Measurements from ENCODE around the gene PARVB. TPM values are rescaled to one million over a fixed set of nuclear protein-coding genes. Genes with fewer than 3 reads are reported as not detected.

The PARVB gene
- total RNA-seq, 1 experiment from 2014 or later: 85.3 TPM

GRCh38 chr22:44092636-44093220, 68.6 kb downstream of the PARVB start:
- no peak for DNase-seq
- Histone ChIP-seq H2AFZ (ENCODE audit: low read length) (no peak overlapping the region), H3K4me2 (ENCODE audit: low read length) (no peak overlapping the region), H3K9me3 (ENCODE audit: low read length) (no peaks in the 10 kb centered on the region), H3K36me3 (ENCODE audit: low read depth, low read length) (no peaks in the 10 kb centered on the region), H3K79me2 (ENCODE audit: low read length) (no peaks in the 10 kb centered on the region), H3K9me2 (replicated peaks; ENCODE audit: low read length) (no peaks in the 10 kb centered on the region), H4K20me1 (ENCODE audit: low read length) (no peaks in the 10 kb centered on the region), H3K27me3 (ENCODE audit: low read length) (no peaks in the 10 kb centered on the region), H3K4me1 (ENCODE audit: insufficient read depth, low read length) (no peaks in the 10 kb centered on the region), H3K27ac (ENCODE audit: low read length) (no peak overlapping the region), H3F3A (ENCODE audit: low read length, unreplicated experiment) (no peaks in the 10 kb centered on the region), H3K4me3 (ENCODE audit: low read length) (no peak overlapping the region), H3K9ac (ENCODE audit: low read length) (no peak overlapping the region)
- no peak for ATAC-seq
- no TSS peak for BruUV-seq (replicated peaks)
- intact Hi-C loops (cut with micrococcal nuclease): no loop called here
- TF ChIP-seq EZH2phosphoT487 (IDR thresholded peaks at IDR 0.05; ENCODE audit: borderline replicate concordance, low read length) (no peak), EZH2 (IDR thresholded peaks at IDR 0.05; ENCODE audit: low read length, unreplicated experiment) (no peak)
- TF ChIP-seq, protein P1, sequence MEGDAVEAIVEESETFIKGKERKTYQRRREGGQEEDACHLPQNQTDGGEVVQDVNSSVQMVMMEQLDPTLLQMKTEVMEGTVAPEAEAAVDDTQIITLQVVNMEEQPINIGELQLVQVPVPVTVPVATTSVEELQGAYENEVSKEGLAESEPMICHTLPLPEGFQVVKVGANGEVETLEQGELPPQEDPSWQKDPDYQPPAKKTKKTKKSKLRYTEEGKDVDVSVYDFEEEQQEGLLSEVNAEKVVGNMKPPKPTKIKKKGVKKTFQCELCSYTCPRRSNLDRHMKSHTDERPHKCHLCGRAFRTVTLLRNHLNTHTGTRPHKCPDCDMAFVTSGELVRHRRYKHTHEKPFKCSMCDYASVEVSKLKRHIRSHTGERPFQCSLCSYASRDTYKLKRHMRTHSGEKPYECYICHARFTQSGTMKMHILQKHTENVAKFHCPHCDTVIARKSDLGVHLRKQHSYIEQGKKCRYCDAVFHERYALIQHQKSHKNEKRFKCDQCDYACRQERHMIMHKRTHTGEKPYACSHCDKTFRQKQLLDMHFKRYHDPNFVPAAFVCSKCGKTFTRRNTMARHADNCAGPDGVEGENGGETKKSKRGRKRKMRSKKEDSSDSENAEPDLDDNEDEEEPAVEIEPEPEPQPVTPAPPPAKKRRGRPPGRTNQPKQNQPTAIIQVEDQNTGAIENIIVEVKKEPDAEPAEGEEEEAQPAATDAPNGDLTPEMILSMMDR (conservative IDR thresholded peaks at IDR 0.05; ENCODE audit: low read depth, low read length): no peak
- ChIA-PET POLR2A (ENCODE audit: unreplicated experiment) (no interaction called here), CTCF (no interaction called here)

DNA sequence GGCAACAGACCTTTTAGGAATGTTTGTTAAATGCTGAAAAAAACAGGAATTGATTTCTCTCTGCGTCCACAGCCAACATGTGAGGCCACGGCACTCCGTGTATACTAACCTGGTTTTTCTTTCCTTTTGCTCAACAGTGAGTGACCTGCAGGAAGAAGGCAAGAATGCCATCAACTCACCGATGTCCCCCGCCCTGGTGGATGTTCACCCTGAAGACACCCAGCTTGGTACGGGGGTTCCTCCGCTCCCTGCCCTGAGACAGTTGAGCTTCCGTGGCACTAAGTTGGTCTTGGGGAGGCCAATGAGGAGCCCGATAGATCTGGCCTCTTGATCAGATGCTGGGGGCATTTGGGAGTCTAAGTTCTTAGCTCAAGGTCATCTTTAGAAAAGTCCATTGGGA, 69.7 kb downstream of the PARVB start:
- POLR2A ChIA-PET (ENCODE audit: unreplicated experiment): no interaction called here
- Histone ChIP-seq H3K4me2 (ENCODE audit: low read length) (no peak overlapping the region), H3K27me3 (ENCODE audit: low read length) (no peaks in the 10 kb centered on the region), H3K9me3 (ENCODE audit: low read length) (no peaks in the 10 kb centered on the region), H3K9ac (ENCODE audit: low read length) (no peak overlapping the region), H3K36me3 (ENCODE audit: low read depth, low read length) (no peaks in the 10 kb centered on the region), H3K79me2 (ENCODE audit: low read length) (no peaks in the 10 kb centered on the region), H4K20me1 (ENCODE audit: low read length) (no peaks in the 10 kb centered on the region), H3K9me2 (replicated peaks; ENCODE audit: low read length) (no peaks in the 10 kb centered on the region), H3K27ac (ENCODE audit: low read length) (no peak overlapping the region), H3K4me3 (ENCODE audit: low read length) (no peak overlapping the region), H3F3A (ENCODE audit: low read length, unreplicated experiment) (no peaks in the 10 kb centered on the region), H2AFZ (ENCODE audit: low read length) (no peak overlapping the region), H3K4me1 (ENCODE audit: insufficient read depth, low read length) (no peaks in the 10 kb centered on the region)
- DNase-seq (no peak), ATAC-seq (no peak)
- intact Hi-C loops (cut with micrococcal nuclease): no loop called here
- TF ChIP-seq EZH2 (IDR thresholded peaks at IDR 0.05; ENCODE audit: low read length, unreplicated experiment) (no peak), EZH2phosphoT487 (IDR thresholded peaks at IDR 0.05; ENCODE audit: borderline replicate concordance, low read length) (no peak)
- TF ChIP-seq, protein P1 (conservative IDR thresholded peaks at IDR 0.05; ENCODE audit: low read depth, low read length): no peak
- BruUV-seq (replicated peaks): no TSS peak
- CTCF ChIA-PET: no interaction called here

DNA sequence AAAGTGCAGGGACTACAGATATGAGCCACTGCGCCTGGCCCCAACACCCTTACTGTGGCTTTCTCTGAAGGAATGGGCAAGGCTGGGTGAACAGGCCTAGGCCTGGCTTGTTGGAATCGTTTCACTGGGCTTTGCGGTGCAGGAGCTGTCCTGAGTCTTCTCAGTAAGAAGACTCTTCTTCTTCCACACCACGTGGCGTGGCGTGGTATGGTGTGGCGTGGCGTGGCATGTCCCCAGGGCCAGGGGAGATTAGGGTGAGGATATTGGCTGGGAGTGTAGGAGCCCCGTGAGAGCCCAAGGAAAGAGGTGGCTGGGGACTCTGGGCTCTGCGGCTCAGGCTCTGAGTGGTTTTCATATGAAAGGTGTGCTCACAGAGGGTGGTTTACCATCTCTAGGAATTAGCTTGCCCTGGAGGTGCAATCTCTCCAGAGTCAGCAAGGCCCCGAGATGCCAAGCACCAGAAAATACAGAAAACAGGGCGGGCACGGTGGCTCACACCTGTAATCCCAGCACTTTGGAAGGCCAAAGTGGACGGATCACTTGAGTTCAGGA, 70.7 kb downstream of the PARVB start:
- Histone ChIP-seq H3K79me2 (ENCODE audit: low read length) (no peaks in the 10 kb centered on the region), H3K9me3 (ENCODE audit: low read length) (no peaks in the 10 kb centered on the region), H3F3A (ENCODE audit: low read length, unreplicated experiment) (no peaks in the 10 kb centered on the region), H3K9me2 (replicated peaks; ENCODE audit: low read length) (no peaks in the 10 kb centered on the region), H3K27me3 (ENCODE audit: low read length) (no peaks in the 10 kb centered on the region), H2AFZ (ENCODE audit: low read length) (no peak overlapping the region), H3K4me1 (ENCODE audit: insufficient read depth, low read length) (no peaks in the 10 kb centered on the region), H3K4me2 (ENCODE audit: low read length) (no peak overlapping the region), H3K27ac (ENCODE audit: low read length) (no peak overlapping the region), H3K9ac (ENCODE audit: low read length) (no peak overlapping the region), H3K4me3 (ENCODE audit: low read length) (no peak overlapping the region), H4K20me1 (ENCODE audit: low read length) (no peaks in the 10 kb centered on the region), H3K36me3 (ENCODE audit: low read depth, low read length) (no peaks in the 10 kb centered on the region)
- CTCF ChIA-PET: no interaction called here
- intact Hi-C loops (cut with micrococcal nuclease): no loop called here
- POLR2A ChIA-PET (ENCODE audit: unreplicated experiment): no interaction called here
- DNase-seq (no peak), ATAC-seq (no peak)
- TF ChIP-seq, protein P1 (conservative IDR thresholded peaks at IDR 0.05; ENCODE audit: low read depth, low read length): no peak
- TF ChIP-seq EZH2 (IDR thresholded peaks at IDR 0.05; ENCODE audit: low read length, unreplicated experiment) (no peak), EZH2phosphoT487 (IDR thresholded peaks at IDR 0.05; ENCODE audit: borderline replicate concordance, low read length) (no peak)
- BruUV-seq (replicated peaks): no TSS peak

Measured in PC-3 (cell line).